ENCODE data around the gene MOXD1. TPM values are rescaled to one million over a fixed set of nuclear protein-coding genes. Genes with fewer than 3 reads are reported as not detected.
A peak's percentile ranks its signal among the peaks of the same experiment; 100 is the strongest.

MOXD1 gene
- total RNA-seq, 1 donor from 2014 or later: 8.0 TPM

DNA sequence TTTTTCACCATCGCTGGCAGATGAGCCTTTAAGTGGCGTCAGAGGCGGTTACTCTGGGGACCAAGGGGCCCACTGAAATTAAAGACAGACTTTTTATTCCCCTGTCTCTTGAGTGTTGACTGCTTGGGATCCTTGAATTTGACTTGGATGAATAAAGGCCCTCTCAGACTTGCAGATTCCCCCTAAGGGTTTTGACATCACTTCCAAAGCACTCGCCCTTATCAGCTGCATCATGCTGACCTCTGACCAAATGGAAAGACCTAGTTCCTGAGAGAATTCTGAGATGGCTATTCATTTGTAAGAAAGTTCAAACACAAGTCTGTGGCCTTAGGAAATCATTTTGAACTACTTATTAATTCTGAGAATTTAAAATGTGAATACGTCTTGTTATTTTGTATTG is 13.5 kb upstream of the MOXD1 start:
- TF ChIP-seq CTCF (IDR thresholded peaks at IDR 0.05): no peak
- Mint-ChIP-seq H3K27ac (ENCODE audit: unreplicated experiment) (no peak overlapping the region), H3K36me3 (ENCODE audit: unreplicated experiment) (no peaks in the 10 kb centered on the region), H3K9me3 (ENCODE audit: unreplicated experiment) (peaks cover 4% of the 10 kb centered on the region), H3K4me1 (ENCODE audit: unreplicated experiment) (peaks cover 20% of the 10 kb centered on the region), H3K4me3 (ENCODE audit: unreplicated experiment) (no peak overlapping the region), H3K27me3 (ENCODE audit: unreplicated experiment) (no peaks in the 10 kb centered on the region)
- DNase-seq (ENCODE audit: extremely low spot score, unreplicated experiment): no peak

DNA sequence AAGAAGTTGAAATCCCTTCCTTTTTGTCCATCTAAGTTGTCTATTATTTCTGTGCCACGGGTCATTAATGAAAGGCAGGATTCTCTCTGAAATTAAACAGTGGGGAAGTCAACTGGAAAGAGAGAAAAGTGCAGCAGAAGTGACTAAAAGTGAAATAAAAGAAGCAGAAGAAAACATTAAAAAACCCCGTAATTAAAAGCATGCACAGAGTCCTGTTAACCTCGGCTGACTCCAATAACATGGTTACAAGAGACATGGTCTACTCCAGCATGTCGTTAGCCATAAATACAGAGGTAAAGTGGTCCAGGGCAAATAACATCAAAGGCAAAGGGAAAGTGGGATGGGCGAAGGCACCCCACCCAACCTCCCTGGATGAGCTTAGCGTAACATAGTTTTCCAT is 13.0 kb upstream of the MOXD1 start:
- H3K9me3 Mint-ChIP-seq (ENCODE audit: unreplicated experiment): peaks cover 4% of the 10 kb centered on the region
- peaks cover 20% of the 10 kb centered on the region for H3K4me1 Mint-ChIP-seq (ENCODE audit: unreplicated experiment)
- no peaks in the 10 kb centered on the region for H3K36me3 Mint-ChIP-seq (ENCODE audit: unreplicated experiment)
- no peak overlapping the region for H3K27ac Mint-ChIP-seq (ENCODE audit: unreplicated experiment)
- no peak for TF ChIP-seq CTCF (IDR thresholded peaks at IDR 0.05)
- DNase-seq (ENCODE audit: extremely low spot score, unreplicated experiment): no peak
- H3K4me3 Mint-ChIP-seq (ENCODE audit: unreplicated experiment): no peak overlapping the region
- H3K27me3 Mint-ChIP-seq (ENCODE audit: unreplicated experiment): no peaks in the 10 kb centered on the region

DNA sequence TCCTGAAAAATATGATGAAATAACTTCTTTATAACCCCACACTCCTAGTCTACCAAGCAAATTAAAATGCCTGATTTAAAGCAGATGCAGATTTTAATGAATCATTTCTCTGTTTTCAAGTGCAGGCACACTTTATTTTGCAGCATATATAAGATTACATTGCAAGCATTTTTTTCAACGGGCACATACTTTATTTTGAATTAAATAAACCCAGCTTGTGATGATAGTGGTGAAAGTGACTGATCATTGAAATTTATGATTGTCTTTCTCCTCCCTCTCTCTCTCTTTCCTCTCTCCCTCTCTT is 12.2 kb upstream of the MOXD1 start:
- no peak for DNase-seq (ENCODE audit: extremely low spot score, unreplicated experiment)
- no peak for TF ChIP-seq CTCF (IDR thresholded peaks at IDR 0.05)
- no peaks in the 10 kb centered on the region for H3K36me3 Mint-ChIP-seq (ENCODE audit: unreplicated experiment)
- no peaks in the 10 kb centered on the region for H3K27me3 Mint-ChIP-seq (ENCODE audit: unreplicated experiment)
- H3K27ac Mint-ChIP-seq (ENCODE audit: unreplicated experiment): peak overlapping the region; percentile 16
- no peak overlapping the region for H3K4me3 Mint-ChIP-seq (ENCODE audit: unreplicated experiment)
- H3K4me1 Mint-ChIP-seq (ENCODE audit: unreplicated experiment): peaks cover 20% of the 10 kb centered on the region
- peaks cover 4% of the 10 kb centered on the region for H3K9me3 Mint-ChIP-seq (ENCODE audit: unreplicated experiment)

DNA sequence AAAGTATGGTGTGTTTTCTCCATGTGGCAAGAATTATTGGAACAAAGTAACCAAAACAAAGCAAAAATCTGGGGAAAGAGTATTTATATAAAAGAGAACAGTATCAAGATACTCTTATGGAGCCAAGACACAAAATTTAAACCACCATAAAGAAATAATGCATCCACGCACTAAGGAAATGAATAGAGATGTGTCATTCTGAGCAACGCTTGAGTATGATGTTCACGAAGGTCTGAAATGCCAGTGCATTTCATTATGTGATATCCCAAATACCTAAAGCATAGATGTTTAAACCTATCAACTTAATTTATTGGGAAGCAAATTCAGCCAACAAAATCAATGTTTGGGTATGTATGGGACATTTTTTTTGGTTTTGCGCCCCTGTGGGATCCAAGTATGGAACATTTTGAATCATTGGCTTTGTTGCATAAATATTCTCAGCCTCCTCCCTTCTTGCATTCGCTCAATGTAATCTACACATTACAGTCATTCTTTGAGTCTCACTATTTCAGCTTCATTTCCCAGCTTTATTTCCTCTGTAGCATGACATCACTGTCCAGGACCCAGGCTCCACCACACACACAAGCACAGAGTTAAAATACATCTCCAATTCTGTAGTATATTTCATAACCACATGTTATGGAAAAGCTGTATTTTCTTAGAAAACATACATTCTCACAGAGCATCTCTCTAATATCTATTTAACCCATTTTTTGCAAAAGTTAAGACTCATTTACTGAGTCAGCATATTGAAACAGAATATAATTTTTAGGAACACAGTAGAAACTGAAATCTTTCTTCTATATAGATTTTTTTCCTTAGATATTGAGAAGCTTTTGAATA is 11.6 kb upstream of the MOXD1 start:
- TF ChIP-seq CTCF (IDR thresholded peaks at IDR 0.05): no peak
- no peak for DNase-seq (ENCODE audit: extremely low spot score, unreplicated experiment)
- H3K9me3 Mint-ChIP-seq (ENCODE audit: unreplicated experiment): peaks cover 4% of the 10 kb centered on the region
- no peaks in the 10 kb centered on the region for H3K36me3 Mint-ChIP-seq (ENCODE audit: unreplicated experiment)
- peak overlapping the region; percentile 16 for H3K27ac Mint-ChIP-seq (ENCODE audit: unreplicated experiment)
- H3K27me3 Mint-ChIP-seq (ENCODE audit: unreplicated experiment): no peaks in the 10 kb centered on the region
- peaks cover 20% of the 10 kb centered on the region for H3K4me1 Mint-ChIP-seq (ENCODE audit: unreplicated experiment)
- no peak overlapping the region for H3K4me3 Mint-ChIP-seq (ENCODE audit: unreplicated experiment)

- Mint-ChIP-seq H3K9me3 (ENCODE audit: unreplicated experiment) (no peaks in the 10 kb centered on the region), H3K27me3 (ENCODE audit: unreplicated experiment) (no peaks in the 10 kb centered on the region), H3K36me3 (ENCODE audit: unreplicated experiment) (no peaks in the 10 kb centered on the region), H3K4me3 (ENCODE audit: unreplicated experiment) (no peak overlapping the region), H3K4me1 (ENCODE audit: unreplicated experiment) (peaks cover 20% of the 10 kb centered on the region), H3K27ac (ENCODE audit: unreplicated experiment) (no peak overlapping the region)
- no peak for DNase-seq (ENCODE audit: extremely low spot score, unreplicated experiment)
- TF ChIP-seq CTCF (IDR thresholded peaks at IDR 0.05): no peak
These were observed 10.0 kb upstream of the MOXD1 start for GRCh38 chr6:132411296-132411695.
